Keratinocyte (primary cell): ENCODE measurements around the gene STAM2. TPM values are rescaled to one million over a fixed set of nuclear protein-coding genes. Genes with fewer than 3 reads are reported as not detected.

Source experiments
- DNase-seq: peaks from one replicate; pipeline ENCODE4 v3.0.0-alpha.2; 2011; ENCODE audit warnings: low read depth, missing footprints, low spot score
- FAIRE-seq: peaks from 2 replicates; lab custom pipeline; 2011; peaks lifted over from hg19 to GRCh38; lab: Jason Lieb, UNC
- H2AFZ ChIP-seq: 2 replicates; pipeline ENCODE4 v1.6.0; 2012; ENCODE audit warnings: low read length, control low read depth, inconsistent platforms; ENCODE audit not compliant: control insufficient read depth
- H3K27ac ChIP-seq: 2 replicates; pipeline ENCODE4 v1.5.1; 2011; ENCODE audit warnings: low read length; ENCODE audit not compliant: control insufficient read depth, insufficient read depth
- H3K27me3 ChIP-seq: 3 replicates; pipeline ENCODE4 v1.6.0; 2011; ENCODE audit warnings: low read length; ENCODE audit not compliant: control insufficient read depth, insufficient read depth; ENCODE audit errors: extremely low read depth
- H3K36me3 ChIP-seq, 2 experiments: 2 replicates in 1 of 2; 3 replicates in 1 of 2; pipeline ENCODE4 v1.5.1; 2011; ENCODE audit warnings: low read length in 2 of 2, mild to moderate bottlenecking in 1 of 2; ENCODE audit not compliant: control insufficient read depth in 2 of 2, insufficient read depth in 2 of 2; ENCODE audit errors: extremely low read depth in 1 of 2
- H3K4me1 ChIP-seq: 3 replicates; pipeline ENCODE4 v1.5.1; 2011; ENCODE audit warnings: low read length; ENCODE audit not compliant: control insufficient read depth, insufficient read depth; ENCODE audit errors: extremely low read depth
- H3K4me2 ChIP-seq: 3 replicates; pipeline ENCODE4 v1.6.0; 2011; ENCODE audit warnings: low read depth, low read length; ENCODE audit not compliant: control insufficient read depth, insufficient read depth; ENCODE audit errors: extremely low read depth
- H3K4me3 ChIP-seq, 3 experiments: fragments of 200-600 bp in 1 of 3; sonication (generic) in 1 of 3; 2 replicates in 2 of 3; 3 replicates in 1 of 3; pipeline ENCODE4 v1.5.1; 2011 to 2016; ENCODE audit warnings: low read length in 3 of 3, mild to moderate bottlenecking in 3 of 3, control low read depth in 2 of 3, inconsistent platforms in 1 of 3, low read depth in 1 of 3, mixed read lengths in 1 of 3, mixed run types in 1 of 3, moderate library complexity in 1 of 3; ENCODE audit not compliant: control insufficient read depth in 2 of 3, insufficient read depth in 2 of 3; ENCODE audit errors: extremely low read depth in 1 of 3
- H3K79me2 ChIP-seq: 2 replicates; pipeline ENCODE4 v1.6.0; 2012; ENCODE audit warnings: low read length; ENCODE audit not compliant: control insufficient read depth, insufficient read depth
- H3K9ac ChIP-seq: 3 replicates; pipeline ENCODE4 v1.6.0; 2011; ENCODE audit warnings: low read length; ENCODE audit not compliant: control insufficient read depth, insufficient read depth; ENCODE audit errors: extremely low read depth
- H3K9me1 ChIP-seq: 3 replicates; pipeline ENCODE4 v1.6.0; 2011; ENCODE audit warnings: low read length; ENCODE audit not compliant: control insufficient read depth, insufficient read depth; ENCODE audit errors: extremely low read depth
- H3K9me3 ChIP-seq: 2 replicates; pipeline ENCODE4 v1.5.1; 2012; ENCODE audit warnings: low read depth, low read length; ENCODE audit not compliant: control insufficient read depth
- H4K20me1 ChIP-seq: 3 replicates; pipeline ENCODE4 v1.6.0; 2011; ENCODE audit warnings: low read length; ENCODE audit not compliant: control insufficient read depth, insufficient read depth; ENCODE audit errors: extremely low read depth
- CTCF ChIP-seq, 3 experiments: IDR thresholded peaks in 1 of 3; conservative IDR thresholded peaks in 1 of 3; optimal IDR thresholded peaks in 1 of 3; 2 replicates in 2 of 3; 3 replicates in 1 of 3; pipeline versions ENCODE3 to v1.5.1; 2011; ENCODE audit warnings: low read length in 3 of 3, mild to moderate bottlenecking in 3 of 3, moderate library complexity in 2 of 3, control low read depth in 1 of 3, inconsistent platforms in 1 of 3; ENCODE audit not compliant: insufficient read depth in 2 of 3; ENCODE audit errors: extremely low read depth in 1 of 3
- EZH2 ChIP-seq: IDR thresholded peaks from one replicate; pipeline ENCODE4 v1.6.1; 2012; ENCODE audit warnings: inconsistent platforms, mild to moderate bottlenecking, low read length, moderate library complexity
- dilution Hi-C: fragments of 300-500 bp; cut with MboI; formaldehyde crosslinking; loops from one replicate; pipeline ENCODE4 v1.7.0; 2020; ENCODE audit warnings: low sequenced_read_pairs; ENCODE audit not compliant: extremely low pct_ligation_motif_present
- polyA plus RNA-seq, 5 experiments: library from polyadenylated mRNA; depleted of rRNA in 3 of 5; stranded (reverse) in 3 of 5; stranded (forward) in 1 of 5; unstranded in 1 of 5; fragments of >200 nt; gene quantifications; 1 replicate in 1 of 5; 2 replicates in 3 of 5; 3 replicates in 1 of 5; pipeline versions ENCODE4 v1.2.1 to v1.2.3, GENCODE V29; 2011 to 2012; ENCODE audit warnings: missing spikeins in 2 of 5, low read depth in 1 of 5, low replicate concordance in 1 of 5

STAM2 gene
- polyA plus RNA-seq, 1 donor (not counting 4 experiments of a cell fraction or from before 2014, with no cell fraction given): 20.7 TPM

- Histone ChIP-seq H3K4me3 (no peak overlapping the region), H3K79me2 (peaks cover 28% of the 10 kb centered on the region), H3K27me3 (no peaks in the 10 kb centered on the region), H3K9me1 (no peaks in the 10 kb centered on the region), H3K9ac (no peak overlapping the region), H4K20me1 (no peaks in the 10 kb centered on the region), H3K4me1 (no peaks in the 10 kb centered on the region), H3K4me2 (no peak overlapping the region), H2AFZ (no peak overlapping the region), H3K9me3 (no peaks in the 10 kb centered on the region), H3K36me3 (no peaks in the 10 kb centered on the region), H3K27ac (no peak overlapping the region)
- FAIRE-seq: no peak
- no peak for TF ChIP-seq EZH2
- no peak for TF ChIP-seq CTCF (optimal IDR thresholded peaks at IDR 0.05 in 1 of 3, IDR thresholded peaks at IDR 0.05 in 1 of 3, conservative IDR thresholded peaks at IDR 0.05 in 1 of 3; ENCODE audit: extremely low read depth in 1 of 3, insufficient read depth in 2 of 3, low read length in 3 of 3)
- DNase-seq: no peak
- dilution Hi-C loops: no loop called here
These were observed 21.1 kb downstream of the STAM2 start for GRCh38 chr2:152154462-152154861.

- dilution Hi-C loops: no loop called here
- H3K9me1 ChIP-seq: no peaks in the 10 kb centered on the region
- no peak overlapping the region for H3K9ac ChIP-seq
- no peaks in the 10 kb centered on the region for H3K27me3 ChIP-seq
- no peak for TF ChIP-seq CTCF (optimal IDR thresholded peaks at IDR 0.05 in 1 of 3, IDR thresholded peaks at IDR 0.05 in 1 of 3, conservative IDR thresholded peaks at IDR 0.05 in 1 of 3; ENCODE audit: extremely low read depth in 1 of 3, insufficient read depth in 2 of 3, low read length in 3 of 3)
- no peak for TF ChIP-seq EZH2
- no peak overlapping the region for H2AFZ ChIP-seq
- H3K36me3 ChIP-seq: no peaks in the 10 kb centered on the region
- no peak overlapping the region for H3K4me3 ChIP-seq
- peak; percentile 67 for FAIRE-seq
- no peak for DNase-seq
- H3K27ac ChIP-seq: no peak overlapping the region
- H4K20me1 ChIP-seq: no peaks in the 10 kb centered on the region
- H3K4me2 ChIP-seq: no peak overlapping the region
- H3K79me2 ChIP-seq: no peaks in the 10 kb centered on the region
- H3K4me1 ChIP-seq: no peaks in the 10 kb centered on the region
- no peaks in the 10 kb centered on the region for H3K9me3 ChIP-seq
These were observed 40.9 kb downstream of the STAM2 start for GRCh38 chr2:152134488-152135280.
